Motor neuron (in vitro differentiated cells): ENCODE results near the gene TMEM51. TPM values are rescaled to one million over a fixed set of nuclear protein-coding genes. Genes with fewer than 3 reads are reported as not detected.

Experiments used
- ATAC-seq, 8 experiments: fragments of 200-7000 bp; cut with Tn5 transposase; replicated peaks in 6 of 8; 2 replicates each; pipeline ENCODE4 v1.8.0; 2021; ENCODE audit warnings: mild to moderate bottlenecking in 8 of 8, moderate library complexity in 8 of 8
- H3K27ac ChIP-seq, 2 donors: fragments of 250-450 bp; sonication (Bioruptor Pico); 2 replicates each; pipeline ENCODE4 v1.9.0; 2021; ENCODE audit warnings: antibody characterized with exemption in 2 of 2, mild to moderate bottlenecking in 2 of 2, moderate library complexity in 1 of 2
- H3K4me1 ChIP-seq, 2 donors: fragments of 250-450 bp; sonication (Bioruptor Pico); replicated peaks in 1 of 2; 2 replicates each; pipeline ENCODE4 v1.6.1; 2021; ENCODE audit warnings: antibody characterized with exemption in 2 of 2, mild to moderate bottlenecking in 2 of 2, moderate library complexity in 1 of 2
- H3K4me3 ChIP-seq, 5 donors: fragments of 250-450 bp; sonication (Bioruptor Pico); 2 replicates each; pipeline ENCODE4 v1.9.0; 2021; ENCODE audit warnings: antibody characterized with exemption in 5 of 5, mild to moderate bottlenecking in 5 of 5, moderate library complexity in 4 of 5
- WGBS, 10 experiments: fragments of 450-650 bp; shearing (Covaris generic); methylation state at CpG; one replicate each; pipeline ENCODE4 v1.0.0; 2022; 5-methylcytosine and 5-hydroxymethylcytosine counted together
- in situ Hi-C, 9 experiments: fragments of 400-800 bp; cut with MboI; loops; one replicate each; pipeline ENCODE4 v1.15.0; 2021; ENCODE audit warnings: low sequenced_read_pairs in 9 of 9, low pct_unique_long_range_greater_than_20kb in 2 of 9; ENCODE audit not compliant: unreplicated experiment in 9 of 9
- total RNA-seq, 8 experiments: library from RNA; unstranded; fragments of 300-600 nt; gene quantifications; 2 replicates each; pipeline versions ENCODE4 v1.2.3 to v1.2.4, GENCODE V29; 2022

Gene TMEM51, protein sequence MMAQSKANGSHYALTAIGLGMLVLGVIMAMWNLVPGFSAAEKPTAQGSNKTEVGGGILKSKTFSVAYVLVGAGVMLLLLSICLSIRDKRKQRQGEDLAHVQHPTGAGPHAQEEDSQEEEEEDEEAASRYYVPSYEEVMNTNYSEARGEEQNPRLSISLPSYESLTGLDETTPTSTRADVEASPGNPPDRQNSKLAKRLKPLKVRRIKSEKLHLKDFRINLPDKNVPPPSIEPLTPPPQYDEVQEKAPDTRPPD
- total RNA-seq = 1 to 10 TPM; 1.2 to 8.4 (median 3.6) TPM

DNA sequence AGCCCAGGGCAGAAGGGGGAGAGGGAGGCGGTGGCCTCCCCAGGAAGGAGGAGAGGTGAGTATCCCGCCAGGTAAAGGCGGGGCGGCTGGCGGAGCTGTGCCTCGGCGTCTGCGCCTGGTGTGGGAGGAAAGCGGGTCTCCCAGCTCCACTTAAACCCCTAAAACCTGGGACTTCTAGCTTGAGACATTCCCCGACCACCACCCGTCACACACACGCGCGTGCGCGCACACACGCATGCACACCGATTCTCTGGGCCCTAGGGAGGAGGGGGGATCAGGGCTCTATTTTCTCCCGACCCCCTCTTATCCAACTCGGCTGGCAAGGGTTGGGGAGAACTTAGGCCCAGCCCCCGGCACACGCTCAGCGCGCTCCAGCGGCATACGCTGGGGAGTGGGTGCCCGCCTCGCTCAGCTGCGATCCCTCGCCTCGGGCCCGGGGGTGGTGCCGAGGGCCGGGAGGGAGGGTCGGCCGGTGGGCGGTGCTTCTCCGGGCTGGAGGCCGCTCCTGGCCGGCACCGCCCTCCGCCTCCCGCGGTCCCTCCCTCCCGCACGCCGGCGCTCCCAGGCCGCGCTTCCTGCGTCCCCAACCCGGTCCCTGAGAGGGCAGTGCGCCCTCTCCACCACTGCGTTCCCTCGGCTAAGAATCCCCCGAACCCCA is at the start of gene TMEM51:
Gene TMEM51, plus strand, starts transcription at position 564 of the 658 bp plus-strand sequence. CDS start 61,341 bp downstream, outside the sequence.
- 0 to 2% (median 0%) methylated on average over 2 to 21 of the region's 56 CpGs; no CpG with 5 or more reads in 7 of the 10 experiments for WGBS, 10 experiments
- peak; percentile 43 to 84 (median 75) for ATAC-seq
- in situ Hi-C loops = loop anchor here in 2 of 9 experiments (10.0 kb wide), 1 partner anchor 121 kb away; no protein-coding TSS in a partner anchor

DNA sequence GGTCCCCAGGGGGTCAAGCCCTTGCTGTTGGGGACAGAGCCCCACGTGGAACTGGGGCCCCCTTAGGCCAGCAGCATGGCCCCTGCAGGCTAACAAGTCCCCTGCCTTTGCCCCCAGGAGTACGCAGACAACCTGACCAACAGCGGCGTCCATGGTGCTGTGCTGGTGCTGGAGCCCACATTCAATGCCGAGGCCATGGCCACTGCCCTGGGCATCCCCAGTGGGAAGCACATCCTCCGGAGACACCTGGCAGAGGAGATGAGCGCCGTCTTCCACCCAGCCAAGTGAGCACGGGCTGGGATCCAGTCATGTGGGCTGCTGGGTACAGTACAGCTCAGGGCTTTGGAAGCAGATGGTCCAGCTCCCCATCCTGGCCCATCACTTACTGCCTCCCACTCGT is 49.6 kb upstream of the TMEM51 start:
- WGBS, 10 experiments = 20 to 90% (median 77%) methylated on average over 1 to 8 of the region's 10 CpGs; no CpG with 5 or more reads in 4 of the 10 experiments
- Histone ChIP-seq H3K27ac (no peak overlapping the region), H3K4me3 (no peak overlapping the region), H3K4me1 (peaks cover 23 to 27% of the 10 kb centered on the region in 2 donors)
- ATAC-seq = no peak
- in situ Hi-C loops = loop anchor here in 2 of 9 experiments (25.0 kb wide), 1 partner anchor 1142 kb away; no protein-coding TSS in a partner anchor

More for the DNA sequence above, at the start of gene TMEM51:
- peak within 1 kb of the TSS; percentile 49 to 86 (median 58) for H3K4me3 ChIP-seq
- no peak within 1 kb of the TSS for H3K27ac ChIP-seq
- H3K4me1 ChIP-seq = peaks cover 2 to 5% of the 10 kb centered on the region in 2 donors

DNA sequence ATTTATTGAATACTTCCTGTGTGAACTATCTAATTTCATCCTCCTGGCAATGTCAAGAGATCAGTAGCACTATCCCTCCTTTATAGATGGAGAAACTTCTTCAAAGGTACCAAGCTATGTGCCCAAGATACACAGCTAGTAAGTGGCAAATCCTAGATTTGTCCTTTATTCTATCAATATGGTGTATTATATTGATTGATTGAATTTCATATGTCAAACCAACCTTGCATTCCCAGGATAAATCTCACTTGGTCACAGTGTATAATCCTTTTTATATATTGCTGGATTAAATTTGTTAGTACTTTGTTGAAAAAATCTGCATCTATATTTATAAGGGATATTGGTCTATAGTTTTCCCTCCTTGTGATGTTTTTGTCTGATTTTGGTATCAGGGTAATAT is 48.8 kb upstream of the TMEM51 start:
- in situ Hi-C loops = loop anchor here in 2 of 9 experiments (25.0 kb wide), 1 partner anchor 1142 kb away; no protein-coding TSS in a partner anchor
- no peak for ATAC-seq
- H3K27ac ChIP-seq = no peak overlapping the region
- H3K4me1 ChIP-seq = peaks cover 15 to 19% of the 10 kb centered on the region in 2 donors
- H3K4me3 ChIP-seq = no peak overlapping the region

DNA sequence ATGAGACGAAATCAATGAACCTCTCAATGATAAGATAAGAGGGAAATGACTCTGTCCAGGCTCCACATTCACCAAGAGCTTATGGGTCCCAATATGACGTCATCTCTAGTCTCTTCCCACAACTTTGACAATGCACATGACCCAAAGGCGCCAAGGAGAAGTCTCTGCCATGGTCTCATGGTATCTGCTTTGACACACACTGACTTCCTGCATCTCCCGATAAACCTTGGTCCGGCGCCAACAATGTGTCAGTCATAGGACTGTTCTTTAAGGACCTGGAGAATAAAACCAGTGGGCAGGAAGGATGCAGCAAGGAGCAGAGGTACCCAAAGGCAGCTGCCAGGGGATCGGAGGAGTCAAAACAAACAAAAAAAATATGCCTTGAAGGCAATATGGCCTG is 46.9 kb upstream of the TMEM51 start:
- WGBS, 10 experiments = 5 to 94% (median 80%) methylated on average over 1 to 7 of the region's 7 CpGs; no CpG with 5 or more reads in 1 of the 10 experiments
- in situ Hi-C loops = loop anchor here in 2 of 9 experiments (25.0 kb wide), 1 partner anchor 1144 kb away; no protein-coding TSS in a partner anchor
- H3K4me3 ChIP-seq = no peak overlapping the region

DNA sequence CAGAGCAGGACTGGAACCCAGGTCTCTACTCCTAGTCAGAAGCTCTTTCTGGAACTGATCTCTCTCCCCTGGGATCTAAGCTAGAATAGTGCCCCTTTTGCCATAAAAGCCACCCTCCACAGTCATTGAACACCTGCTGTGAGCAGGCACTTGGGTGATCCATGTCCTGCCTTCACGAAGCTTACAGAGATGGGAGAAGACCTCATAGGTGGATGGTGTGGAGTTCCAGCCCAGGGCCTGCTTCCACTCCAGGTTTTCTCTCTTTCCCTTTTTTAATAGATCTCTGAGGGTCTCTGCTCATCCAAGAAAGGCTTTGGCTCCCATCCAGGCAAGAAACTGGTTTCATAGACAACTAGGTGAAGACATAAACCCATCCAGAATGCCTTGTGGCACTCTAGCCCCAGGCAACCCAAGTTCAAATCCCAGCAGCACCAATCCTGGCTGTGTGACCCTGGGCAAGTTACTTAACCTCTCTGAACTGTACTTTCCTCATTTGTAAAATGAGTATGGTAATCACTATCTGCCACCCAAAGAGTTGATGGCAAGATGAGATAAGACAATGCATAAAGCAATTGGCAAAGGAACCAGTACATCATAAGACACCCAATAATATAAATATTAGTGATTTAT is 46.4 kb upstream of the TMEM51 start:
- Histone ChIP-seq H3K4me3 (no peak overlapping the region), H3K27ac (no peak overlapping the region), H3K4me1 (peaks cover 14 to 16% of the 10 kb centered on the region in 2 donors)
- 17 to 100% (median 92%) methylated on average over 1 of the region's 1 CpG; no CpG with 5 or more reads in 6 of the 10 experiments for WGBS, 10 experiments
- ATAC-seq = peak in 1 of 8 experiments; percentile 25
- in situ Hi-C loops = loop anchor here in 2 of 9 experiments (25.0 kb wide), 1 partner anchor 1145 kb away; no protein-coding TSS in a partner anchor

More for the DNA sequence above, 46.9 kb upstream of the TMEM51 start:
- no peak overlapping the region for H3K27ac ChIP-seq
- H3K4me1 ChIP-seq = peaks cover 10 to 11% of the 10 kb centered on the region in 2 donors
- ATAC-seq = no peak

DNA sequence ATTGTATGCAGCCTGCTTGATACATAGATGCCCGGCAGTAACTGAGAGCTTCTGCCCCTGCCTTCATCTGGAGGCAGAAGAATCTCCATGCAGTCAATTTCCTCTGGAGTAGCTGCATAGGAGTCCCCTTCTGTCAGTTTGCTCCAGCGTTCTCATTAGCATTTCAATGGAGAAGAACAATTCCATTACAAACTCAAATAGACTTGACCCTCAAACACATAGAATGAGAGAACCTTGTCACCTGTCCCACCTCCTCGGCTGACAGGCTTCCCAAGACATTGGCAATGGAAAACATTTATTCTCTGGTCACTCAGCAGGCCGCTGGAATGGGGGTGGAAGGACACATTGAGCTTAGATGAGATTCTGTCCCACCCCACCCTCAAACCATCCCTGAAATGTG is 45.6 kb upstream of the TMEM51 start:
- H3K4me3 ChIP-seq = no peak overlapping the region
- no peak overlapping the region for H3K27ac ChIP-seq
- peaks cover 21 to 23% of the 10 kb centered on the region in 2 donors for H3K4me1 ChIP-seq
- 0 to 100% (median 31%) methylated on average over 1 to 3 of the region's 4 CpGs; no CpG with 5 or more reads in 2 of the 10 experiments for WGBS, 10 experiments
- peak in 1 of 8 experiments; percentile 5 for ATAC-seq
- in situ Hi-C loops = loop anchor here in 2 of 9 experiments (25.0 kb wide), 1 partner anchor 1146 kb away; no protein-coding TSS in a partner anchor

DNA sequence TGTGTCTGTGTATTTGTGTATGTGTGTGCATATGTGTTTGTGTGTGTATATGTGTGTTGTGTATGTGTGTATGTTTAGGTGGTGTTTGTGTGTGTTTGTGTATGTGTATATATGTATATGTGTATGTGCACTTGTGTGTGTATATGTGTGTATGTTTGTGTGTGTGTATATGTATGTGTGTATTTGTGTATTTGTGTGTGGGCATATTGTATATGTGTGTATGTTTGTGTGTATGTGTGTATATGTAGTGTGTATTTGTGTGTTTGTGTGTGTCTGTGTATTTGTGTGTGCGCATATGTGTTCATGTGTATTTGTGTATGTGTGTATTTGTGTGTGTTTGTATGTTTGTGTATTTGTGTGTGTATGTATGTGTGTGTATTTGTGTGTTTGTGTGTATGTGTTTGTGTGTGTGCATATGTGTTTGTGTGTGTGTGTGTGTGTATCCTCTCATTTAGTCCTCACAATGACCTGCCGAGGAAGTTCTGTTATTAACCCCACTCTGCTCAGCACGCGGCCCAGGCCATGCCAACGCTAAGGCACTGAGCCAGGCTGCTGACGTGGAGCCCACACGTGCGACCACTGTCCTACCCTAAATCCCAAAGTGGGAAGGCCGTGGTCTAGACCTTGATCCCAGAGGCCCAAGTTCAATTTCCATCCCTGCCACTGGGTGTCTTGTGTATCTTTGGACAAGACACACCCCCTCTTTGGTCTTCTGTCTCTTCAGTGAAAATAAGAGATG is 43.2 kb upstream of the TMEM51 start:
- H3K4me3 ChIP-seq = no peak overlapping the region
- peaks cover 23 to 26% of the 10 kb centered on the region in 2 donors for H3K4me1 ChIP-seq
- in situ Hi-C loops = loop anchor here in 2 of 9 experiments (25.0 kb wide), 1 partner anchor 1148 kb away; no protein-coding TSS in a partner anchor
- 82 to 100% (median 97%) methylated on average over 1 to 7 of the region's 9 CpGs; no CpG with 5 or more reads in 3 of the 10 experiments for WGBS, 10 experiments
- ATAC-seq = no peak
- no peak overlapping the region for H3K27ac ChIP-seq

DNA sequence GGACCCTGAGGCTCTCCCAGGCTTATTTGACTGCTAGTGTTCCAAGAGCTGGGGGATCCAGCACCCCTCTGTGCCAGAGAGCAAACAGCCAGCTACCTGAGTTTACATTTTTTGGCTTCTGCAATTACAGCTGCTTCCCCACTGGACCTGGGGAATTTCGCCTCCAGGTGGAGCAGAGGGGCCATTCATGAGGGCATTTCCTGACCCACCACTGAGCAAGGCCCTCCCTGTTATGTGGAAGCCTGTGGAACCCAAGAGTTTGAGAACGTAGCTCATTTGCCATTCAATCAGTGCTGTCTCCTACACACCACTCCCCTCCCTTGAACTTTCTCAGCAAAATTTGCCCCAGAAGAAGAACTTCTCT is 42.7 kb upstream of the TMEM51 start:
- 87 to 100% (median 95%) methylated on average over 1 to 2 of the region's 2 CpGs; no CpG with 5 or more reads in 6 of the 10 experiments for WGBS, 10 experiments
- H3K27ac ChIP-seq = no peak overlapping the region
- H3K4me3 ChIP-seq = no peak overlapping the region
- ATAC-seq = no peak
- H3K4me1 ChIP-seq = peaks cover 23 to 26% of the 10 kb centered on the region in 2 donors
- in situ Hi-C loops = loop anchor here in 2 of 9 experiments (25.0 kb wide), 1 partner anchor 1149 kb away; no protein-coding TSS in a partner anchor

DNA sequence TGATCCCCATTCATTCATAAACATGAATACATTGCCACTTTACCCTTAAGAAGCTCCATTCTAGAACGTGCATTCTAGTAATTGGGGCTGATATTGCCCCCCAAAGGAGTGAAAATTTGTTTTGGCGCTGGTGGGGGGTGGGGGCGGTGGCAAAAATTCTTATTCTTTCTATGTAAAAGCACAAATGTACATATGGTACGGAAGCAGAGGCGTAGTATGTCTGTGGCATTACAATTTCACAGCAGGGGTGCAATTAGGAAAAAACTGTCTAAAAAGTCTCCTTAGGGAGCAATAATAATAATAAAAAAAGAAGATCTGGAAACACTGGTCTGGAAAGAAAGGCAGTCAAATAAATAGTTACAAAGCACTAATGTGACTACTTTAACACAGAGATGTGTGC is 40.4 kb upstream of the TMEM51 start:
- ATAC-seq = no peak
- 41 to 91% (median 70%) methylated on average over 3 to 5 of the region's 5 CpGs; no CpG with 5 or more reads in 2 of the 10 experiments for WGBS, 10 experiments
- H3K4me3 ChIP-seq = no peak overlapping the region
- no peak overlapping the region for H3K27ac ChIP-seq
- peaks cover 23 to 25% of the 10 kb centered on the region in 2 donors for H3K4me1 ChIP-seq
- in situ Hi-C loops = loop anchor here in 2 of 9 experiments (25.0 kb wide), 1 partner anchor 1151 kb away; no protein-coding TSS in a partner anchor

DNA sequence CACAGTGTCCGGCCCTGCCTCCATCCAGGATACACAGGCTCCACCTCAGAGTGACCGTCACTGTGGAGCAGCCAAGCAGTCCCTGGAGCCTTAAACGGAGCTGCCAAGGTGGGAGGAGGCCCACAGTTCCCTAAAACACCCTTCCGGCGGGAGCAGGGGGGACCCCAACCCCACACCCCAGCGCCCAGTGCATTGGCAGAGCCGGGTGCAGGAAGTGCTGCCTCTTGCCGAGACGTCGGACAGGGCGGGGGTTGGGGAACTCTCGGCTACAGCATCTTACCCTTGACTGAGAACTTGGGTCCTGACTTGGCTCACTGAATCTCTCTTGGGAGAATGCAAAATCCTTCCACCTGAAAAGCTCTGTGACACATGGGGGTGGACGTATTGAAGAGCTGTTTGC is 38.7 kb upstream of the TMEM51 start:
- ATAC-seq = no peak
- peaks cover 20% of the 10 kb centered on the region in 2 donors for H3K4me1 ChIP-seq
- in situ Hi-C loops = loop anchor here in 2 of 9 experiments (25.0 kb wide), 1 partner anchor 1153 kb away; no protein-coding TSS in a partner anchor
- WGBS, 10 experiments = 60 to 100% (median 89%) methylated on average over 1 to 13 of the region's 13 CpGs; no CpG with 5 or more reads in 4 of the 10 experiments
- no peak overlapping the region for H3K27ac ChIP-seq
- no peak overlapping the region for H3K4me3 ChIP-seq

DNA sequence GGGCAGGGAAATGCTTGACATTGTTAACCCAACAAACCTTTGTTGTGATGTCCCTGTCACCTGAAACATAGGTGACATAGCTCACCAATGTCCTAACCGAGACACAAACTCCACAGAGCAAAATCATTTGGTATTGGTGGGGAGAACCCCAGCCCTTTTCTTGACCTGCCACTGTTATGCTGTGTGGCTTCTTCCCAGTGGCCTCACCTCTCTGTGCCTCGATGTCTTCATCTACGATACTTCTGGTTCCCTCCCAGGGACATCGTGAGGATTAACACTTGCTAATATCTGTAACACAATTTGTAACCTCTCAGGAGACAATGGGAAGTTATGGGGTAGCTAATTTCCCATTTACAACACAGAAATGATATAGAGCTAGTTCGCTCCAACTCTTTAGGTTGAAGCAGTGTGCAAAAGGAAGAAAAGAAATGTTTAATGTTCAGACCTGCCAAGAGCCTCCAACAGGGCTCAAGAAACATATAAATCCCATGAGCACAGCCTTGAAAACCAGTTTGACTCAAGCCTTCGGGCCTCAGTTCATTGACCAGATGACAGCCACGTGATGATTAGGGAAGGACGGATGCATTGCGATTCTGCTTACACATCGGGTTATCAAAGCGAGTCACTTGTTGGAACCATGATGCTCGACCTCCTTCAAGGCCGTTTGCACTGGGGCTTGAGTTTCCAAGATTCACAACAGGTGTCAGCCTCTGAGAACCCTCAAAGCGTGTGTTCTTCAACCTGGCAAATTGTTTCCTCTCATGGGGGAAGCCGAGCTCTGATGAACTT is 37.8 kb upstream of the TMEM51 start:
- 58 to 100% (median 86%) methylated on average over 1 to 15 of the region's 15 CpGs for WGBS, 10 experiments
- Histone ChIP-seq H3K4me3 (no peak overlapping the region), H3K27ac (no peak overlapping the region), H3K4me1 (peaks cover 20% of the 10 kb centered on the region in 2 donors)
- in situ Hi-C loops = loop anchor here in 2 of 9 experiments (25.0 kb wide), 1 partner anchor 1153 kb away; no protein-coding TSS in a partner anchor
- no peak for ATAC-seq
